ENCODE results near the gene KMT2D. TPM values are rescaled to one million over a fixed set of nuclear protein-coding genes. Genes with fewer than 3 reads are reported as not detected.

Gene KMT2D
- total and polyA plus RNA-seq, 7 experiments from 2014 or later, result 6.6 to 167 (median 142) TPM

Other genes starting within 250 kb of the KMT2D start
- gene CACNB3, start 242.3 kb downstream of the KMT2D start, total RNA-seq, result 10 to 100 TPM in 1 of 5 experiments, 1 to 10 TPM in 4; 2.2 to 14.7 (median 5.5) TPM
- gene CACNB3, start 242.3 kb downstream of the KMT2D start, polyA plus RNA-seq, result 1 to 10 TPM in 1 of 2 donors, under 1 TPM in 1; 0.89 to 1.5 TPM
- gene DDX23, start 208.6 kb downstream of the KMT2D start, total RNA-seq, result 100 to 1,000 TPM in 3 of 5 experiments, 10 to 100 TPM in 2; 84.0 to 160 (median 127) TPM
- 10 to 100 TPM; 32.8 to 65.6 TPM for gene DDX23, start 208.6 kb downstream of the KMT2D start, polyA plus RNA-seq
- gene RND1, start 194.9 kb downstream of the KMT2D start, total RNA-seq, result 10 to 100 TPM in 1 of 5 experiments, 1 to 10 TPM in 4; 1.1 to 13.5 (median 2.3) TPM
- under 1 TPM; 0.17 to 0.94 TPM for gene RND1, start 194.9 kb downstream of the KMT2D start, polyA plus RNA-seq
- gene FKBP11, start 135.3 kb downstream of the KMT2D start, total RNA-seq, result 10 to 100 TPM; 40.3 to 55.7 (median 48.5) TPM
- gene FKBP11, start 135.3 kb downstream of the KMT2D start, polyA plus RNA-seq, result 10 to 100 TPM; 74.2 to 83.7 TPM
- 100 to 1,000 TPM in 1 of 5 experiments, 10 to 100 TPM in 4; 48.7 to 137 (median 56.1) TPM for gene ARF3, start 103.3 kb downstream of the KMT2D start, total RNA-seq
- 10 to 100 TPM; 15.9 to 21.9 TPM for gene ARF3, start 103.3 kb downstream of the KMT2D start, polyA plus RNA-seq
- 10 to 100 TPM in 1 of 5 experiments, 1 to 10 TPM in 4; 1.8 to 10.7 (median 7.5) TPM for gene WNT10B, start 89.1 kb downstream of the KMT2D start, total RNA-seq
- under 1 TPM; 0.07 to 0.15 TPM for gene WNT10B, start 89.1 kb downstream of the KMT2D start, polyA plus RNA-seq
- gene WNT1, start 82.5 kb downstream of the KMT2D start, total RNA-seq, result 1 to 10 TPM in 1 of 5 experiments, under 1 TPM in 3, not detected in 1; 0.30 to 1.5 (median 0.49) TPM
- under 1 TPM in 1 of 2 donors, not detected in 1; 0.24 TPM for gene WNT1, start 82.5 kb downstream of the KMT2D start, polyA plus RNA-seq
- under 1 TPM in 3 of 5 experiments, not detected in 2; 0.19 to 0.71 (median 0.27) TPM for gene DDN, start 61.4 kb downstream of the KMT2D start, total RNA-seq
- gene DDN, start 61.4 kb downstream of the KMT2D start, polyA plus RNA-seq, result not detected
- 10 to 100 TPM; 34.0 to 74.4 (median 50.6) TPM for gene PRKAG1, start 42.0 kb downstream of the KMT2D start, total RNA-seq
- gene PRKAG1, start 42.0 kb downstream of the KMT2D start, polyA plus RNA-seq, result 10 to 100 TPM; 39.4 to 49.6 TPM
- 1 to 10 TPM; 1.8 to 9.4 (median 3.3) TPM for gene RHEBL1, start 9.2 kb upstream of the KMT2D start, total RNA-seq
- 1 to 10 TPM; 1.8 to 3.8 TPM for gene RHEBL1, start 9.2 kb upstream of the KMT2D start, polyA plus RNA-seq
- gene DHH, start 34.0 kb upstream of the KMT2D start, total RNA-seq, result under 1 TPM; 0.24 to 0.91 (median 0.76) TPM
- gene DHH, start 34.0 kb upstream of the KMT2D start, polyA plus RNA-seq, result not detected
- 100 to 1,000 TPM in 4 of 5 experiments, 10 to 100 TPM in 1; 67.4 to 328 (median 263) TPM for gene LMBR1L, start 50.1 kb upstream of the KMT2D start, total RNA-seq
- 10 to 100 TPM; 40.7 to 58.6 TPM for gene LMBR1L, start 50.1 kb upstream of the KMT2D start, polyA plus RNA-seq
- 1,000 to 10,000 TPM in 1 of 5 experiments, 100 to 1,000 TPM in 4; 124 to 1,463 (median 279) TPM for gene TUBA1B, start 70.6 kb upstream of the KMT2D start, total RNA-seq
- gene TUBA1B, start 70.6 kb upstream of the KMT2D start, polyA plus RNA-seq, result 100 to 1,000 TPM; 473 to 648 TPM
- gene TUBA1A, start 128.3 kb upstream of the KMT2D start, total RNA-seq, result 100 to 1,000 TPM in 2 of 5 experiments, 10 to 100 TPM in 3; 61.8 to 492 (median 98.8) TPM
- gene TUBA1A, start 128.3 kb upstream of the KMT2D start, polyA plus RNA-seq, result 100 to 1,000 TPM; 176 to 178 TPM
- gene TUBA1C, start 204.3 kb upstream of the KMT2D start, total RNA-seq, result 100 to 1,000 TPM in 1 of 5 experiments, 10 to 100 TPM in 4; 17.9 to 195 (median 24.1) TPM
- gene TUBA1C, start 204.3 kb upstream of the KMT2D start, polyA plus RNA-seq, result 10 to 100 TPM; 21.5 to 23.1 TPM
- not detected for gene PRPH, start 234.4 kb upstream of the KMT2D start, total RNA-seq
- not detected for gene PRPH, start 234.4 kb upstream of the KMT2D start, polyA plus RNA-seq

Data from naive thymus-derived CD4-positive, alpha-beta T cell (primary cell).